GM18951 (cell line): ENCODE results near the gene RAD18.

Experiments
- POLR2A ChIP-seq: IDR thresholded peaks from 4 replicates; pipeline ENCODE4 v1.6.1; 2011; ENCODE audit warnings: mild to moderate bottlenecking; ENCODE audit not compliant: insufficient read length, insufficient read depth; ENCODE audit errors: extremely low read depth
- in situ Hi-C: fragments of 300-500 bp; cut with MboI; formaldehyde crosslinking; loops from one replicate; pipeline ENCODE4 v1.12.0; 2022; ENCODE audit warnings: low sequenced_read_pairs, mixed read lengths, inconsistent platforms; ENCODE audit not compliant: unreplicated experiment

The RAD18 gene

DNA sequence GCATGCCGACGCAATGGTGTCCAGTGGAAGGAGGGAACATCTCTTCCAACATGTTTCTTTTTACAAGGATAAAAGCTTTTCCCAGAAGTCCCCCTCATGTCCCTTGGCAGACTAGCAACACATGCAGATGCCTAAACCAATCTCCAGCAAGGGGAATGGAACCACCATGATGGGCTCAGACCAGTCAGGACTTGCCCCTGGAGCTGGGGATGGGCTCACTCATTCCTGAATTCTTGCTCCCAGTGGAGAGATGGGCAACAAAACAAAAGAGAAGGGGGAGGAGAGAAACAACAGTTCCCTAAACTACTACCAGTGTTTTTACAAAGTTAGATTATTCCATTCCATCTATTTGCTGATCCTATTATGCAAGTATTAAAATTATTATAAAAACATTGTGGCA is 117.1 kb downstream of the RAD18 start:
- no peak for TF ChIP-seq POLR2A
- in situ Hi-C loops, result no loop called here

DNA sequence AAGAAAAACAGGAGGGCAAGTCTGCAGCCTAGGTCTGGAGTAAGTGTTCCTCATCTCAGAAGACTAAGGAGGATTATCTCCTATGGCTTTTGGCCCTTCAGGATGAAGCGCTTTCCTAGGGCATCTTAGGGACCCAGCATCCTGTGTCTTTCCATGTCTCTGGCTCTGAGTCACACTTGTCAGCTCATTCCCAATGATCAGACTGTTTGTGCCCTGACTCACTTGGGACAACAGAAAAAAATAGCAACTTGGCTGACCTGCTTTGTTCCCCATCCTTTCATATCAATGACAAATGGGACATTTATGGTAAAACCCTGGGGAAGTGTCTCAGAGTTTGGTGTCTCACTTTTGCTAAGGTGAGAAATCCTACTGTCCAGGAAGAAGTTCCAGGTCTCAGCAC is 117.6 kb downstream of the RAD18 start:
- in situ Hi-C loops, result no loop called here
- TF ChIP-seq POLR2A, result no peak

DNA sequence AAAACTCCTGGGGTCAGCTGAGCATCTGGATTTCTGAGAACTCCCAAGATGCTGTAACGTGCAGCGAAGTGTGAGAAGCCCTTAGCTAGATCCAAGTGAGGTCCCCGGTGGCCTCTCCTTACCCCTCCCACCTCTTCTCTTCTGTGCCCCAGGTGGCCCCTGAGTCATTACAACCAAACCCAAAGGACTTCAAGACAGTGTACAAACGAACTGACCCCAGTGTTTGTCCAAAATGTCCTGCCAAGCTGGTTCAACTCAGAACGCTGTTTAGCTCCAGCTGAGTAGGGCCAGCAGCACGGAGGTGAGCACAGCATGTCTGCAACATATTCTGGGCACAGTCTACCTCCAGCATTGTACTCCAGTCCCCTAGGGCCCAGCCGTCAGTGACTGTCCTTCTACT is 119.9 kb downstream of the RAD18 start:
- in situ Hi-C loops, result no loop called here
- no peak for TF ChIP-seq POLR2A

DNA sequence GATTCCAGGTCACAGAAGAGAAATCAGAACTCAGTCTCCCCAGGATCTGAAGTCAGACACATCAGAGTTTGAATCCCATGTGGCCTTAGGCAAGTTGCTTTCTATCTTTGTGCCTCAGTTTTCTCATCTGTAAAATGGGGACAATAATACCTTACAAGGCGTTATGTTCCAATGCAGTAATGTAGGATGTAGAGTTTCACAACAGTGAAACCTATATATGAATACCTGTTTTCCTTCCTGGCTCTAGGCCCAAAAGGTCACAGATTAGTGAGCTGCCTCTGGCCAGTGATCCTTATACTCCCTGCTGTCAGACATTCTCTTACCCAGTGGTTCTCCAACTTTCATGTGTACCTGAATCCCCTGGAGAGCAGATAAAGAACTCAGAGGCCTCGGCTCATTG is 121.0 kb downstream of the RAD18 start:
- in situ Hi-C loops, result no loop called here
- no peak for TF ChIP-seq POLR2A

DNA sequence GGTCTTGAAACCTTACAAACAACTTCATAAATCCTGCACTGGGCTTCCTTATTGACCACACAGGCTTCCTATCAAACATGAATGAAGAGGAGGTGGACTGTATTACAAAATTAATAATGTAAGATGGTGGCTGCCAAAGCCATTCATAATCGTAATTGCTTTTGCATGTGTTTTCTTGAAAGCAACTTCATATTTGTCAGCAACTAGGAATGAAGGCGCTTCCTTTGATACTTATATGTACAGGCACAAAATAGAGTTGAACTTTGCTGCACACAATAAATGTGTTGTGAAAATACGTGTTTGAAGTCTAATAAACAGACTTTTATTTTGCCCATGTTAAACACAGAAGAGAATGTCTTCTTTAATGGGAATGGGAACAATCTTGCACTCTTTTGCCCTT is 121.8 kb downstream of the RAD18 start:
- no peak for TF ChIP-seq POLR2A
- in situ Hi-C loops, result no loop called here

DNA sequence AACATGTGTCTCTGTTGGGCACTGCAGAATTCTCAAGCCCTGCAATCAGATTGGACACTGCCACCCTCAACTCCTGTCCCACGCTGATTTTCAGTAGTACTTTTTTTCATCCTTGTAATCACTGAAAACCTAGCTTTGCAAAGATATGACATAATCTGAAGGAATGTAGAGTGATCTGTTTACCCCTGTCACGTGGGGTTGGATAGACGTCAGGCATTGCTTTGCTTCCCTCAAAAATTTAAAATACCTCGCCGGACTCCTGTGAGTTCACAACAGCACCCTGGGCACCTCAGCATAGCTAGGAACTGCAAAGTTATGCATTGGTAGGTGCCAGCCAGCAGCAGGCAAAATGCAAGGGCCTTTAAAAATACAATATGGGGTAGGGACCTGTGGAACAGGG is 122.7 kb downstream of the RAD18 start:
- in situ Hi-C loops, result no loop called here
- no peak for TF ChIP-seq POLR2A

DNA sequence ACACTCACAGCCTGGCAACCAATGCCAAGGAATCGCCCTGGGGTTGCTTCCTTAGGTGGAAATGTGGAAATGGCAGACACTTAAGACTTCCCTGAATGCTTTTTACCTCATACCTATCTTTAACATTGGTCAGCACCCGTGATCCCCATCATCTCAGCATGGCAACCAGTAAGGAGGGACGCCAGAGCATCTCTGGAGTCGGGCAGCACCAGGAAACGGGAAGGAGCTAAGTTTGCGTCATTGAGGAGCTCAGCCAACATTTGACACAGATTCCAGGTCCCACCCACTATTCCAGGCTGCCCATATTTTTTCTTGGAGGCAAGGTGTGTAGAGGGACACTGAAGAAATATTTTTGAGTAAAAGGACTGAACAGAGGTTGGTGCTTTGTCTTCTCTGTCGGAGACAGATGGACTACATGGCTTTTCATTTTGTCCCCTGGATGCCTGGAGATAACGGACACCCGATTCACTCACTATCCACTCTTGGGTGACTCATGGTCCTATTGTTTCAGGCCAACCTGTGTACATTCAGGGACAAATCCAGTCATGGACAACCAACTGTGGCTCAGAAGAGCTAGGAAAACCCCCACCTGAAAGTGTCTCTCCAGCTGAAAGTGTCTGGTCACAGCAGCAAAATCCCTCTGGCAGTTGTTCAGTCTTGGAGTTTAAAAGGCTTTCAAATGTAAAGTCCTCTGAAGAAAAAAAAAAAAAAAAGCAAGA is 123.5 kb downstream of the RAD18 start:
- no peak for TF ChIP-seq POLR2A
- in situ Hi-C loops, result no loop called here

DNA sequence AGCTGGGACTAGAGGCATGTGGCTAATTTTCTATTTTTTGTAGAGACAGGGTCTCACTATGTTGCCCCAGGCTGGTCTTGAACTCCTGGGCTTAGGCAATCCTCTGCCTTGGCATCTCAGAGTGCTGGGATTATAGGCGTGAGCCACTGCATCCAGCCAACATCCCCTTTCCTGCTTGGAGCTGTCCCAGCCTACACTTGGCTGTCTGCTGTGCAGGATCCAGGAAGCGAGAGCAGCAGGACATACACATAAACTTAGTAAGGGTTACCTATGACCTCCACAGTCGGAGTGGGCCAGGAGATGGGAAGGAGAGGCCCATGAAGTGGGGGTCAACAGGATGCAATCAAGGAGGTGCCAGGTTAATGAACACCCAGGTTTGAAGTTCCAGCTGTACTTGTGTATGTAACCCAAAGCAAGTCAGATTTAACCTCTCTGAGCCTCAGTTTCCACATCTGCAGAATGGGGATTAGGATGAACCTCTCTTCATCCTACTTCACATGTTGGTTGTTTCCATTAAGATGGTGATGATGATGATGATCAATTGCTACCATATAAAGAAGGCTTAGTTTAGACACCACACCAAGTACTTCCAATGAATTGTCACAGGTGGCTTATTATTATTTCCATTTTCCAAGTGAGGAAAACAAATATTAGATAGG is 124.4 kb downstream of the RAD18 start:
- in situ Hi-C loops, result no loop called here

DNA sequence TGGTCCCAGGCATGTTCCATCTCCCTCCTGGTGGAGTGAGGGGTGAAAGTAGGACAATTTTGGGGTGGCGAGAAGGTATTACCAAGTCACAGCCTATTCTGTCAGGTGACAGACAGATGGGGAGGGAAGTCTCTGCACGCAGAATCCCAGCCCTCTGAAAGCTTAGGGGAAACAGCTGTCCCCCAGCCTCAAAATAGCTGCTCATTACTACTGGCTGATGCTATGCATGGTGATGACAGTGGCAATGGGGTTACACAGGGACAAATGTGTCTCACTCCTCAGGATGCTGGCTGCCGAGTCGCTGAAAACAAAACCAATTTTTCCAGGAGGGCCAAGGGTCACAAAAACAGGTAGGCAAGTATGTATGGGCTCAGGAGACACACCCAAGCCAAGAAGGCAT is 125.0 kb downstream of the RAD18 start:
- TF ChIP-seq POLR2A, result no peak
- in situ Hi-C loops, result no loop called here

More for the DNA sequence above, 124.4 kb downstream of the RAD18 start:
- no peak for TF ChIP-seq POLR2A

DNA sequence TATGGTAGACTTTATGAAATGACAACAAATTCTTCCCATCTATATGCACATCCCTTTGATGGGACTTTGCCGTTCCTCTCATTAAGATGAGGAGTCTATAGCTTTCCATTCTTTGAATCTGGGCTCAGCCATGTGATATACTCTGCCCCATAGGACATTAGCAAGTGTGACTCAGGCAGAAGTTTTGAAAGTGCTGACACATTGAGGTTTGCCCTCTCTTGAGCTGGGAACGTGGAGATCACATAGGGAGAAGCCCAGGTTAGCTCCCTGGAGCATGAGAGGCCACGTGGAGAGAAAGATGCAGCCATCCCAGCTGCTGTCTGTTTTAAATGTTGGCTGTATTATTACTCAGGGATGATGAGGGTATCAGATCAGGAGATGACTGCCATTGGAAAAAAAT is 126.1 kb downstream of the RAD18 start:
- in situ Hi-C loops, result no loop called here
- no peak for TF ChIP-seq POLR2A

DNA sequence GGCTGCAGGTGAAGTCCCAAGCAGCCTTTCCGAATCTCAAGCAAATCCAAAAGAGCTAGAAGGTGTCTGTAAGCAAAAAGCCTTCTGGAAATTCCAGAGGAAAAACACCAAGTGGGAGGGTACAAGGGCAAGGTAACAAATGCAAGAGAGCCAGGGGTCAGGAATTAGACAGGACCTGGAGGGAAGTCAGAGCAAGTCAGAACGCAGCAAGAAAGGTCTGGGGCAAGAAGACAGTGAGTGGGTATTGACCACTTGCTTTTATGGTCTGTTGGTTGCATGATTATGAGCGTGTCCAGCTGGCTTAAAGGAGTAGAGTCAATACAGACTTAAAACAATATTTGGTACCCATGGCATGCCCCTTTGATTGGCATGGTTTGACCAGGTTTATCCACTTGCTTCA is 127.2 kb downstream of the RAD18 start:
- no peak for TF ChIP-seq POLR2A
- in situ Hi-C loops, result no loop called here

DNA sequence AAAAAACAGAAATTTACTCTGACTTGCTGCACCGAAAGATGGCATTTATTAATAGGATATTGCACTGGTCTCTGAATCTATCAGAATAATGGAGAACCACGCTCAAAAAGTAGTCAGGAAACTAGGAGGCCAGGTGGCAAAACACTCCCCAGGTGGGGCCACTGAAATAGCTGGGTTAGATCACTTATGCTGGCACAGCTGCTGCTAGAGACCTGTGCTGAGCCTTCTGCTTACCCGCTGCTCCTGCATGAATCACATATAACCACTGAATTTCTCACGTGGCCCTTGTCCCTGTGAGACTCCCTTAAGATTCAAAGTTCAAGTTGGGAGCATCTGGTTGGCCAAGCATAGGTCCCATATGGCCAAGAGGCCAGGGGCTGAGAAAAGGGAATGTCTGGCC is 127.9 kb downstream of the RAD18 start:
- no peak for TF ChIP-seq POLR2A
- in situ Hi-C loops, result no loop called here

DNA sequence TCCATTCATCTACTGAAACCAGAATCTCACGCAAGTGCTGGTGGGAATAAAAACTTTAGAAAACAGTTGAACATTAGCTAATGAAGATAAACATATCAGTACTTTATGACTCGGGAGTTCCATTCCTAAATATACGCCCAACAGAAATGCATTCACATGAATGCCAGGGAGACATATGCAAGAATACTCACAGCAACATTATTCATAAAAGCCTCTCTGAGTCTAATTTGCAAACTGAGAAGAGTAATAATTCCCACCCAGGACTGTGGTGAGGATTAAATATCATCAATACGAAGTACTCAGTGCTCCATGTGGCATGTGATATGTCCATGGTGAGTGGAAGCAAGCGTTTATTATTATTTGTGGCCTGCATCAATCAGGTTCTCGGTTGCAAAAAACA is 128.3 kb downstream of the RAD18 start:
- TF ChIP-seq POLR2A, result no peak
- in situ Hi-C loops, result no loop called here

DNA sequence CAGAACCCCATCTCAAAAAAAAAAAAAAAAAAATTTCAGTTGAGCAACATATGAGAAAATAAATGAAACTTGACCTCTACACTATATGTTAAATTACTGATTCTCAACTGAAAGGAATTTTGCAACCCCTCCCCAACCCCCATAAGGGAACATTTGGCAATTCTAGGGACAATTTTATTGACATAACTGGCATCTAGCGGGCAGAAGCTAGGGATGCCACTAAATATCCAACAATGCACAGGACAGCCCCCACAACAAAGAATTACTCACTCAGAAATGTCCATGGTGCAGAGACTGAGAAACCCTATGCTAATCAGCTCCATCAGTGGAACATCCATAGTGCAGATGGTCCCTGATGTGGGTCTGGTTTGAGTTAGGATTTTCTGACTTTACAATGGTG is 135.6 kb downstream of the RAD18 start:
- in situ Hi-C loops, result no loop called here
- no peak for TF ChIP-seq POLR2A
